WTC11 (cell line): ENCODE data around the gene PCDHGA6. TPM values are rescaled to one million over a fixed set of nuclear protein-coding genes. Genes with fewer than 3 reads are reported as not detected.

Experiments
- AR ChIP-seq: fragments of 250-450 bp; sonication (Bioruptor Pico); IDR thresholded peaks from 2 replicates; pipeline ENCODE4 v1.9.0; 2021; ENCODE audit warnings: mild to moderate bottlenecking
- ARID4B ChIP-seq: sonication (generic); formaldehyde crosslinking; IDR thresholded peaks from 2 replicates; pipeline ENCODE4 v1.8.0; 2023; ENCODE audit warnings: missing genetic modification reagents, mild to moderate bottlenecking, borderline replicate concordance
- EMX1 ChIP-seq: fragments of 250-450 bp; sonication (Bioruptor Pico); IDR thresholded peaks from 2 replicates; pipeline ENCODE4 v1.8.0; 2021; ENCODE audit warnings: mild to moderate bottlenecking
- ESRRA ChIP-seq: sonication (generic); formaldehyde crosslinking; IDR thresholded peaks from 2 replicates; pipeline ENCODE4 v1.8.1; 2022; ENCODE audit warnings: mild to moderate bottlenecking, missing genetic modification reagents, borderline replicate concordance
- FOXJ3 ChIP-seq: sonication (generic); formaldehyde crosslinking; IDR thresholded peaks from 2 replicates; pipeline ENCODE4 v1.9.0; 2021; ENCODE audit warnings: missing genetic modification reagents, mild to moderate bottlenecking, borderline replicate concordance
- JUN ChIP-seq: sonication (generic); formaldehyde crosslinking; IDR thresholded peaks from 2 replicates; pipeline ENCODE4 v1.8.0; 2023; ENCODE audit warnings: mild to moderate bottlenecking, missing genetic modification reagents
- PRRX2 ChIP-seq: fragments of 250-450 bp; sonication (Bioruptor Pico); IDR thresholded peaks from 2 replicates; pipeline ENCODE4 v1.8.0; 2021; ENCODE audit warnings: mild to moderate bottlenecking
- RELA ChIP-seq: sonication (generic); formaldehyde crosslinking; IDR thresholded peaks from 2 replicates; pipeline ENCODE4 v1.8.1; 2022; ENCODE audit warnings: missing genetic modification reagents, mild to moderate bottlenecking, borderline replicate concordance
- SMAD3 ChIP-seq: sonication (generic); formaldehyde crosslinking; IDR thresholded peaks from 2 replicates; pipeline ENCODE4 v1.8.0; 2022; ENCODE audit warnings: missing genetic modification reagents, mild to moderate bottlenecking, borderline replicate concordance
- SP1 ChIP-seq: sonication (generic); formaldehyde crosslinking; conservative IDR thresholded peaks from 2 replicates; pipeline ENCODE4 v1.8.1; 2022; ENCODE audit warnings: missing genetic modification reagents
- TP53 ChIP-seq: sonication (generic); formaldehyde crosslinking; IDR thresholded peaks from 2 replicates; pipeline ENCODE4 v1.8.1; 2023; ENCODE audit warnings: mild to moderate bottlenecking, missing genetic modification reagents
- ZNF232 ChIP-seq: sonication (generic); formaldehyde crosslinking; IDR thresholded peaks from 2 replicates; pipeline ENCODE4 v1.8.0; 2022; ENCODE audit warnings: mild to moderate bottlenecking, missing genetic modification reagents
- ZNF532 ChIP-seq: fragments of 250-450 bp; sonication (Bioruptor Pico); IDR thresholded peaks from 2 replicates; pipeline ENCODE4 v1.9.0; 2021; ENCODE audit warnings: mild to moderate bottlenecking, borderline replicate concordance
- total RNA-seq: library from RNA; stranded (reverse); gene quantifications from 3 replicates; pipeline ENCODE4 v1.2.3, GENCODE V29; 2021
- TF ChIP-seq, protein P1 (sequence below): sonication (generic); formaldehyde crosslinking; IDR thresholded peaks from 2 replicates; pipeline ENCODE4 v1.8.1; 2023; ENCODE audit warnings: mild to moderate bottlenecking, missing genetic modification reagents
- TF ChIP-seq, protein P2 (sequence below): sonication (generic); formaldehyde crosslinking; IDR thresholded peaks from 2 replicates; pipeline ENCODE4 v1.8.0; 2023; ENCODE audit warnings: mild to moderate bottlenecking, missing genetic modification reagents

The PCDHGA6 gene
- total RNA-seq, 1 experiment from 2014 or later, result 3.3 TPM

DNA sequence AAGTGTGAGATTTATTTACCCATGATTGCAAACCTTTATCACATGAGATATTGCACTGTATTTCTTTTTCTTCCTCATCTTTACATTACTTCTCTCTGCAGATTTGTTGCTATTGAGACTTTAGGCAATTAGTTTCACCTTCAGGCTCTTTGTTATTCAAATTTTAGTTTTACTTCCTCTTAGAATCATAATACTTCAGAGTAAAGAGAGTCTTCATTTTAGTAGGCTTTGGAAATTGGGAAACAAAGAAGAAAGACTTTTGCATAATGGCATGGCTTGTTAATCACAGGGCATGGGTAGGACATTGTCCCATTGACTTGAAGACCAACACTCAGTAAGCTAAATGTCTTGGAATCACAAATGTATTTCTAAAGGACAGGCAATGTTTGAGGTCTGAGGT lies 11.0 kb upstream of the PCDHGA6 start (continued):
- TF ChIP-seq ZNF532 (CRISPR knock-in tag), result no peak
- TF ChIP-seq JUN (CRISPR knock-in tag), result no peak
- no peak for TF ChIP-seq TP53 (CRISPR knock-in tag)
- TF ChIP-seq ESRRA (CRISPR knock-in tag), result no peak
- TF ChIP-seq SP1 (CRISPR knock-in tag), result no peak
- TF ChIP-seq, protein P1, sequence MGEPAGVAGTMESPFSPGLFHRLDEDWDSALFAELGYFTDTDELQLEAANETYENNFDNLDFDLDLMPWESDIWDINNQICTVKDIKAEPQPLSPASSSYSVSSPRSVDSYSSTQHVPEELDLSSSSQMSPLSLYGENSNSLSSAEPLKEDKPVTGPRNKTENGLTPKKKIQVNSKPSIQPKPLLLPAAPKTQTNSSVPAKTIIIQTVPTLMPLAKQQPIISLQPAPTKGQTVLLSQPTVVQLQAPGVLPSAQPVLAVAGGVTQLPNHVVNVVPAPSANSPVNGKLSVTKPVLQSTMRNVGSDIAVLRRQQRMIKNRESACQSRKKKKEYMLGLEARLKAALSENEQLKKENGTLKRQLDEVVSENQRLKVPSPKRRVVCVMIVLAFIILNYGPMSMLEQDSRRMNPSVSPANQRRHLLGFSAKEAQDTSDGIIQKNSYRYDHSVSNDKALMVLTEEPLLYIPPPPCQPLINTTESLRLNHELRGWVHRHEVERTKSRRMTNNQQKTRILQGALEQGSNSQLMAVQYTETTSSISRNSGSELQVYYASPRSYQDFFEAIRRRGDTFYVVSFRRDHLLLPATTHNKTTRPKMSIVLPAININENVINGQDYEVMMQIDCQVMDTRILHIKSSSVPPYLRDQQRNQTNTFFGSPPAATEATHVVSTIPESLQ (CRISPR knock-in tag), result no peak
- TF ChIP-seq PRRX2 (CRISPR knock-in tag), result no peak
- no peak for TF ChIP-seq SMAD3 (CRISPR knock-in tag)
- no peak for TF ChIP-seq ZNF232 (CRISPR knock-in tag)
- TF ChIP-seq, protein P2, sequence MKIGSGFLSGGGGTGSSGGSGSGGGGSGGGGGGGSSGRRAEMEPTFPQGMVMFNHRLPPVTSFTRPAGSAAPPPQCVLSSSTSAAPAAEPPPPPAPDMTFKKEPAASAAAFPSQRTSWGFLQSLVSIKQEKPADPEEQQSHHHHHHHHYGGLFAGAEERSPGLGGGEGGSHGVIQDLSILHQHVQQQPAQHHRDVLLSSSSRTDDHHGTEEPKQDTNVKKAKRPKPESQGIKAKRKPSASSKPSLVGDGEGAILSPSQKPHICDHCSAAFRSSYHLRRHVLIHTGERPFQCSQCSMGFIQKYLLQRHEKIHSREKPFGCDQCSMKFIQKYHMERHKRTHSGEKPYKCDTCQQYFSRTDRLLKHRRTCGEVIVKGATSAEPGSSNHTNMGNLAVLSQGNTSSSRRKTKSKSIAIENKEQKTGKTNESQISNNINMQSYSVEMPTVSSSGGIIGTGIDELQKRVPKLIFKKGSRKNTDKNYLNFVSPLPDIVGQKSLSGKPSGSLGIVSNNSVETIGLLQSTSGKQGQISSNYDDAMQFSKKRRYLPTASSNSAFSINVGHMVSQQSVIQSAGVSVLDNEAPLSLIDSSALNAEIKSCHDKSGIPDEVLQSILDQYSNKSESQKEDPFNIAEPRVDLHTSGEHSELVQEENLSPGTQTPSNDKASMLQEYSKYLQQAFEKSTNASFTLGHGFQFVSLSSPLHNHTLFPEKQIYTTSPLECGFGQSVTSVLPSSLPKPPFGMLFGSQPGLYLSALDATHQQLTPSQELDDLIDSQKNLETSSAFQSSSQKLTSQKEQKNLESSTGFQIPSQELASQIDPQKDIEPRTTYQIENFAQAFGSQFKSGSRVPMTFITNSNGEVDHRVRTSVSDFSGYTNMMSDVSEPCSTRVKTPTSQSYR, result no peak
- TF ChIP-seq FOXJ3 (CRISPR knock-in tag), result no peak
- TF ChIP-seq ARID4B, result no peak
- TF ChIP-seq EMX1 (CRISPR knock-in tag), result no peak
- no peak for TF ChIP-seq AR
- no peak for TF ChIP-seq RELA (CRISPR knock-in tag)
